ENCODE results near the gene FNBP1. TPM values are rescaled to one million over a fixed set of nuclear protein-coding genes. Genes with fewer than 3 reads are reported as not detected.

The FNBP1 gene
- total and polyA plus RNA-seq, 2 of the 8 experiments (the other 6 are each of a cell fraction or from before 2014, with no cell fraction given) = 7.2 to 40.9 TPM

DNA sequence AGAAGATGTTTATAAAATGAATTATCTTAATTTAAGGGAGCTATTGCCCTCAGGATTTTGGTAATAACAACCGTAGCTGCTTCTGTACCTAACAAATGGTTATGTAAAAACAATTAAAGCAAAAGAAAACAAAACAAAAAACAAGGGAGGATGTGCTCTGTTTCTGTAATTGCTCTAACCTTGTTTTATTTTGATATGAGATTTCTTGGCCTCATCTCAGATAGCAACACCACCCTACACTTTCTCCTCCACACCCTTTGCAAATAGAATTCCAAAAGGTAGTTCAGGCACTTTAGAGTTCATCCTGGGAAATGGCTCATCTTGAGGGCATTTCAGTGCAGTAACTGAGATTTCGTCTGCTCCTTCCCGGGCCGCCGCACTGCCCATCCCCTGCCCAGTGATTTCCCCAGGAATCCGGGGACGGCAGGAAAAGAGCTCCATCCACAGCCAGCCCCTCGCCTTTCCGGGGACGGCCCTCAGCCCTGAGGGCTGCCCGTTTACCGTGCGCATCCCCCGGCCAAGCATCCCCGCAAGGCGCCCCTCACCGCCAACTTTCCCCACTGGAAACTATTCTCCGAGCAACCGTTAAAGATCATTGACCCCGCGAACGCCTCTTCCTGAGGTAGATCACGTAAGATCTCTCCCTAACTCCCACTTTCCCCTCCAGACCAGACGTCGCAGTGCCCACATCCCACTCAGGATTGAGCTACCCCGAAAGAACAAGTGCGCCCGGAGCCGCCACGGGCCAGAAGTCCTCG, 1.2 kb downstream of the FNBP1 start (continued):
- TF ChIP-seq RBBP5 (IDR thresholded peaks at IDR 0.05; ENCODE audit: borderline replicate concordance, low read depth, low read length) = no peak
- TF ChIP-seq CTBP2 (IDR thresholded peaks at IDR 0.05; ENCODE audit: borderline replicate concordance, insufficient read depth, insufficient read length, low read length) = no peak
